ENCODE measurements around the gene KASH5.

Gene KASH5, protein sequence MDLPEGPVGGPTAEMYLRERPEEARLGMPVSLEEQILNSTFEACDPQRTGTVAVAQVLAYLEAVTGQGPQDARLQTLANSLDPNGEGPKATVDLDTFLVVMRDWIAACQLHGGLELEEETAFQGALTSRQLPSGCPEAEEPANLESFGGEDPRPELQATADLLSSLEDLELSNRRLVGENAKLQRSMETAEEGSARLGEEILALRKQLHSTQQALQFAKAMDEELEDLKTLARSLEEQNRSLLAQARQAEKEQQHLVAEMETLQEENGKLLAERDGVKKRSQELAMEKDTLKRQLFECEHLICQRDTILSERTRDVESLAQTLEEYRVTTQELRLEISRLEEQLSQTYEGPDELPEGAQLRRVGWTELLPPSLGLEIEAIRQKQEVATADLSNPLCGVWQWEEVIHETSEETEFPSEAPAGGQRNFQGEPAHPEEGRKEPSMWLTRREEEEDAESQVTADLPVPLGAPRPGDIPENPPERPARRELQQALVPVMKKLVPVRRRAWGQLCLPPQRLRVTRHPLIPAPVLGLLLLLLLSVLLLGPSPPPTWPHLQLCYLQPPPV

GRCh38 chr19:49387936-49388372 lies at the start of gene KASH5:
TSS of gene KASH5 (plus strand) at chr19:49388249. CDS start at chr19:49390884, 2,635 bp downstream.
- DNase-seq (ENCODE audit: low read depth) = peak; percentile 89

DNA sequence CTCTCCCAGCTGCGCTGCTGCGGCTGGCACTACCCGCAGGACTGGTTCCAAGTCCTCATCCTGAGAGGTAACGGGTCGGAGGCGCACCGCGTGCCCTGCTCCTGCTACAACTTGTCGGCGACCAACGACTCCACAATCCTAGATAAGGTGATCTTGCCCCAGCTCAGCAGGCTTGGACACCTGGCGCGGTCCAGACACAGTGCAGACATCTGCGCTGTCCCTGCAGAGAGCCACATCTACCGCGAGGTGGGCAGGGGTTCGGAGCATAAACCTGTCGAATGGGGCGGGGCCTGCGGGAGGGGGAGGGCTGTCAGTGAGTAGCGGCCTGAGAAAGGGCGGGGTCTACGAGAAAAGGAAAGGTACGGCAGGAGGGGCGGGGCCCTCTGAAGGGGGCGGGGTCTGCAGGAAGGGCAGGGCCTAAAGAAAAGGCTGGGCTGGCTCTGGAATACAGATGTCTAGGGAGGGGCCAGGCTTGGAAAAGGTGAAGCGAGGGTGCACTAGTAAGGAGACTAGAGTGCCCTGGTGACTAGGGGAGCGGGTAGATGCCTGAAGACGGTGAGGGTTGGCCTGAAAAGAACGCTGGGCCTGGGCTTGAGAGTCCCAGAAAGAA lies 49.3 kb upstream of the KASH5 start:
- DNase-seq (ENCODE audit: low read depth) = no peak

GRCh38 chr19:49339301-49340068 lies 48.6 kb upstream of the KASH5 start:
- DNase-seq (ENCODE audit: low read depth) = no peak

- no peak for DNase-seq (ENCODE audit: low read depth)
These were observed 47.8 kb upstream of the KASH5 start for GRCh38 chr19:49340069-49340864.

DNA sequence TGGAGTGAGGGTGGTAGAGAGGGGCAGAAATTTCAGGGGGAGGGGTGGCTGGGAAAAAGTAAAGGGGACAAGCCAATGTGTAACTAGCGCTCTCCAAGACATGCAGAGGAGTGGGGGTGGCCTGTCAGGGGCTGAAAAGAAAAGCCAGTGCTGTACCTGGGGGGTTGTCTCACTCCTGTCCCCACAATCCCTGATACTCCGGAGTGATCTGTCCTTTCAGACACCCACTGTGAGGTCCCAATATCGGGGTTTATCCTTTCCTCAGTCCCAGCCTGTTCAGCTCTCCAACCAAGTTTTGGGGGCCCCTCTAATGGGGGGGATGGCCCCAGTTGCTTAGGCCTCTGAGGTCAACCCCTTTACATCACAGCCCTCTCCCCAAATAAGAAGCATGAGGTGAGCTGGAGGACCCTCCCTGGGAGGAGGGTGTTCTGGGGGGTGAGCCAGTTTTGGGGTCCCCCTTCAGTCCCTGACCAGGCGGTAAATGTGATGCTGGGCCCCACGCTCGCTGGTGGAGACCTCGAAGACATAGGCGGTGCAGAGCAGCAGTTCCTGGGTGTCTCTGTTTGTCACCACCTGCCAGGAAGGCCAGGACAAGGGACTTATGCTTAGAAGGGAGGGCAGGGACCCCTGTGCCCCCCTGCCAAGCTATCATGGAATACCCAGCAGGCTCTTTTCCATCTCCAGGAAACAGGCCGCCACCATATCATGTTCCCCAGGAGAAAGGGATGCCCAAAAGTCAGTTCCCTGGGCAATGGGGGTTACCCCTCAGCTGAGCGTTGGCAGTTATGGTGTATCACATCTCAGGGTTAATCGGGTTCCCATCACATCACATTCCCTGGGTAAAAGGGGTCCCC lies 47.0 kb upstream of the KASH5 start:
- DNase-seq (ENCODE audit: low read depth) = no peak

GRCh38 chr19:49342291-49342721 lies 45.7 kb upstream of the KASH5 start:
- DNase-seq (ENCODE audit: low read depth) = no peak

GRCh38 chr19:49343123-49343522 lies 44.9 kb upstream of the KASH5 start:
- no peak for DNase-seq (ENCODE audit: low read depth)

GRCh38 chr19:49344505-49345423 lies 43.3 kb upstream of the KASH5 start:
- DNase-seq (ENCODE audit: low read depth) = no peak

DNA sequence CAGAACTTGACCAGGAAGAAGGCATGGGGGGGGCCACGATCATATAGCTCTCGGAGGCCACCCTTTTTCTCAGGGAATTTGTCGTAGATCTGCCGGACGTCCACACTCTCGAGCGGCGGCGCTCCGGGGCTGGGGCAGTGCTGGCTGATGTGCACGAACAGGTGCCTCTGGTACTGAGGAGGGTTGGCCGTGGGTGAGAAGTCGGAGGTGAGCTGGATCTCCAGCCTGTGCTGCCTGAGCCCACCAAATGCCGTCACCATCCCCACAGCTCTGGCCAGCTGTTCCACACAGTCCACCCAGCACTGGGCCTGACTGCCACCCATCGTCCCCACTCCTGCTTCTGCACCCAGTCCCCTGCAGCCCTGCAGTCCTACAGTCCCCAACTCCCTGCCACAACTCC lies 40.9 kb upstream of the KASH5 start:
- no peak for DNase-seq (ENCODE audit: low read depth)

DNA sequence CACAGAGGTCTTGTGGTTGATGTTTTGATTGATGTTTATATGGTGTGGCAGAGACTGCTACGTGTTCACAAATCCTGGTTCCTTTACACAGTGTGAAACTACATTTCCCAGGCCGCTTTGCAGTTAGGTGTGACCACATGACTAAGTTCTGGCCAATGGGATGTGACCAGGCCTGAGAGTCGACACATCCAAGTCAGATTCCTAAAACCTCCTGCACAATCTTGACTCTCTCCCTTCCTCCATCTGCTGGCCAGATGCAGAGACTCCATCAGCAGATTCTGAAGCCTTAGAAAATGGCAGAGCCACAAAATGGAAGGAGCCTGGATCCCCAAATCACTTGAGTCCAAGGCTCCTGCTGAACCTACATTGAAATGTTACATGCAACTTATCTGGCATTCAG lies 40.2 kb upstream of the KASH5 start:
- DNase-seq (ENCODE audit: low read depth) = no peak

DNA sequence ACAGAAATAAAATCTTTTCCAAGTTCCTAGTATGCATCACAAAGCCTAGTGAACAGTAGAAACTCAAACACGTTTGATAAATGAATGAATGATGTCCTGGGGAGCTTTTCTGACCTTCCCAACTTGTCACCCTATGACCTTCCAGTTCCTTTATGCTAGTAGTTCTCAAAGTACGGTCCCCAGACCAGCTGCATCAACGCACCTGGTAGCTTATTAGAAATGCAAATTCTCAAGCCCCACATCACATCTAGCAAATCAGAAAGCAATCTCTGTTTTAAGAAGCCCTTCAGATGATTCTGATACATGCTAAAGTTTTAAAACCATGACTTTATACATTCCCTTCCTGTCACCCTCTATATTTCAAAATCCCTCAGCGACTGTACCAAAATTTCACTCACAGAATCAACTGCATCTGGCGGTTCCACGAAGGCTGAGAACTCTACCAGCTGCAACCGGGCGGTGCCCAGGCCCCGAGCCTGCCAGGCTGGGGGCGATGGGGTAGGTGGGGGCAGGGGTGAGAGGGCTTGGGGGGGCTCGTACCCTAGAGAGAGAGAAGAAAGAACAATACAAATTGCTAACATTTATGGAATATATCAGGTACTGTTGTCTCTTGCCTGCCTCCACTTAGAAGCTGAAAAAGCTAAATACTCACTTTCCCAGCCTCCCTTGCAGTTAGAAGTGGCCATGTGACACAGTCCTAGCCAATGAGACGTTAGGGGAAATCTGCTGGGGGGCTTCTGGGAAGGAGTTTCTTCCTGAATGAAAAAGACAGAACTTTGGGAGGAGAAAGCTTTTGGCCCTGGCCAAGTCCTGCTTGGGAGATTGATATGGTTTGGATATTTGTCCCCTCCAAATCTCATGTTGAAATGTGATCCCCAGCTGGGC lies 39.5 kb upstream of the KASH5 start:
- no peak for DNase-seq (ENCODE audit: low read depth)

GRCh38 chr19:49349567-49349966 lies 38.5 kb upstream of the KASH5 start:
- DNase-seq (ENCODE audit: low read depth) = no peak

DNA sequence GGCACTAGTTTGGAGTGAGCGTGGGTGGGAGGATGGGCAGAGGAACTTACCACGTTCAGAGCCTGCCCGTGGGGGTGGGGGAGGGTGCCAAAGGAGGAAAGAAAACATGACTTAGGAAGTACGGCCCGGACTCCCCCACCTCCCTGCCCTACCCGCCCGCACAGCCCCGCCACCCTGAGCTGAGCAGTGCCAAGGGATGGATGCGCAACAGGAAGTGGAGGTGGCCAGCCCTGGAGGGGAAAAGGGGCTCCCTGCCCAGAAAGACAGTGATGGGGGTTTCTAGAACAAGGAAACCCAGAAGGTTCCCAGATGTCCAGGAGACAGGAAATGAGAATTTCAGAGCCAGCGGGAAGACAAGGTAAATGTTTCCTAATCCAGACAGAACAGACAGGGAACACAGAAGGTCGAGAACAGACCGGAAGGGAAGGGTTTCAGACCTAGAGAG lies 32.1 kb upstream of the KASH5 start:
- DNase-seq (ENCODE audit: low read depth) = no peak

GRCh38 chr19:49356382-49356781 lies 31.7 kb upstream of the KASH5 start:
- no peak for DNase-seq (ENCODE audit: low read depth)

DNA sequence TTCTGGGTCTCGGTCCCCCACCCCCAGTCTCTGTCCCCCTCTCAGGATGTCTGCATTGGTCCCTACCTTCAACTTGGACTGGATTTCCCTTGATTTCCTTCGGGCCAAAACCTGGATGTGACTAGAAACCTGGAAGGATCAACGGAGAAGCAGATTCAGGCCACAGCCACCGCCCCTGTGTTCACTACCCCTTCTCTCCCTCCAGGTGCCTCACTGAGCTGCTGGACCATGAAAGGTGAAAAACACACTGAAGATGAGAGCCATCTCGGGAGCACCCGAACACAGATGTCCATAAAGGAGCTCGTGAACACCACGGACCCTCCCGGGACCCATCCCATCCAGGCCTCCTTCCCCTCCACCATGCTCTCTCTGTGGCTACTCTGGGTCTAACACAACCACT lies 30.9 kb upstream of the KASH5 start:
- DNase-seq (ENCODE audit: low read depth) = no peak

- DNase-seq (ENCODE audit: low read depth) = no peak
These were observed 27.9 kb upstream of the KASH5 start for GRCh38 chr19:49359851-49360820.

DNA sequence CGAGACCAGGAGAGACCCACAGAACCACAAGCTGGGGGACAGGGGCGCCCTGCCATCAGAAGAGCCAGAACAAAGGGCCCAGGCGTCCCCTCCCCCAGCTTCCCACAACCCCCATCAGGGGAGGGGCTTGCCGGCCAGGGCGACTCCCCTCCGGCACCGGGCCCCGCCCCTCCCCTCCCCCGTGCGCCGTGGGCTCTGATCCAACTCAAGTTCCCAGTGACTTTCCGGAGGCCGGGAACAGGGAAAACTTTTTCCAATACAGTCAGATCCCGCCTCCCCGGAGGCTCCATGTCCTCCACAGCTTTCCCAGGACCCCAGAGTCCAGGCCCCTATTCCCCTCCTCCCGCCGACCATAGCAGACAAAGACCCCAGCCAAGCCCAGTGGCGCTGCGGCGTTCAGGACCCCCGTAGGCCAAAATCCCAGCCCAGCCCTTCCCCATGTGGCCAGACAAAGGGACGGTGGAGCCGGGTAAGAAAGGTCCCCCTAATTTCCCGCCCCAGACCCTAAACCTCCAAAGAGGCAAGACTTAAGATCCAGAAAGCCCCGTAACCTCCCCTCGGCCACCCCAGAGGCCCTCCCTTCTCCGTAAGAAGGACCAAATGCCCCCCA lies 26.5 kb upstream of the KASH5 start:
- DNase-seq (ENCODE audit: low read depth) = no peak
